Panc1 (cell line): ENCODE measurements around the gene VPS16. TPM values are rescaled to one million over a fixed set of nuclear protein-coding genes. Genes with fewer than 3 reads are reported as not detected.

Experiments
- ATAC-seq: fragments of 200-7000 bp; cut with Tn5 transposase; 2 replicates; pipeline ENCODE4 v1.9.1; 2020; ENCODE audit warnings: mild to moderate bottlenecking, moderate library complexity
- BruUV-seq: library from RNA; stranded (reverse); fragments of 400-500 nt; replicated peaks from 2 replicates; lab custom pipeline; 2021; lab: Mats Ljungman, UMichigan
- CTCF ChIA-PET: fragments of 300-600 bp; sonication (Branson Sonifier 250); formaldehyde crosslinking; loops from one replicate; lab custom pipeline; 2022; ENCODE audit warnings: antibody characterized with exemption; lab: Charles Lee
- POLR2A ChIA-PET: fragments of 300-600 bp; sonication (Branson Sonifier 250); formaldehyde crosslinking; loops from one replicate; lab custom pipeline; 2022; ENCODE audit warnings: antibody characterized with exemption; lab: Charles Lee
- DNase-seq: peaks from one replicate; pipeline ENCODE4 v3.0.0-alpha.2; 2010; ENCODE audit warnings: low read depth, low spot score
- H3K27ac ChIP-seq: 2 replicates; pipeline ENCODE4 v1.5.1; 2011; ENCODE audit warnings: mild to moderate bottlenecking, low read length, inconsistent platforms
- H3K27me3 ChIP-seq: fragments of 200-500 bp; sonication (Bioruptor generic); 2 replicates; pipeline ENCODE4 v1.6.0; 2014; ENCODE audit warnings: low read length, inconsistent platforms; ENCODE audit not compliant: control insufficient read depth, insufficient read depth
- H3K36me3 ChIP-seq: fragments of 200-500 bp; sonication (Bioruptor generic); 2 replicates; pipeline ENCODE4 v1.5.1; 2014; ENCODE audit warnings: inconsistent platforms, mild to moderate bottlenecking, low read length, moderate library complexity; ENCODE audit not compliant: control insufficient read depth, insufficient read depth
- H3K4me1 ChIP-seq: 2 replicates; pipeline ENCODE4 v1.5.1; 2011; ENCODE audit warnings: inconsistent platforms, mild to moderate bottlenecking, low read length, moderate library complexity; ENCODE audit not compliant: control insufficient read depth, insufficient read depth
- H3K4me3 ChIP-seq, 2 experiments: 2 replicates each; pipeline ENCODE4 v1.5.1; 2011 to 2012; ENCODE audit warnings: low read depth in 2 of 2, low read length in 2 of 2, mild to moderate bottlenecking in 2 of 2, inconsistent platforms in 1 of 2, moderate library complexity in 1 of 2
- H3K9me3 ChIP-seq: fragments of 200-500 bp; sonication (Bioruptor generic); 2 replicates; pipeline ENCODE4 v1.5.1; 2014; ENCODE audit warnings: low read depth, mild to moderate bottlenecking, inconsistent platforms, low read length, moderate library complexity; ENCODE audit not compliant: control insufficient read depth, insufficient read depth
- CTCF ChIP-seq: fragments of 450-650 bp; IDR thresholded peaks from 2 replicates; pipeline ENCODE4 v1.5.1; 2017; ENCODE audit warnings: mild to moderate bottlenecking
- POLR2AphosphoS5 ChIP-seq: IDR thresholded peaks from 2 replicates; pipeline ENCODE4 v1.6.1; 2012; ENCODE audit warnings: mild to moderate bottlenecking, low read depth, low read length, moderate library complexity
- REST ChIP-seq, 2 experiments: IDR thresholded peaks; 2 replicates each; pipeline ENCODE4 v1.6.1; 2011 to 2012; ENCODE audit warnings: low read depth in 2 of 2, control low read depth in 1 of 2, low read length in 1 of 2, mild to moderate bottlenecking in 1 of 2, moderate library complexity in 1 of 2; ENCODE audit not compliant: insufficient read depth in 1 of 2
- SIN3A ChIP-seq: IDR thresholded peaks from 2 replicates; pipeline ENCODE4 v1.6.1; 2012; ENCODE audit warnings: low read depth, mild to moderate bottlenecking, low read length, moderate library complexity, borderline replicate concordance; ENCODE audit not compliant: insufficient read depth
- TCF7L2 ChIP-seq: IDR thresholded peaks from 2 replicates; pipeline ENCODE4 v1.6.1; 2011; ENCODE audit warnings: mild to moderate bottlenecking, low read depth, low read length, inconsistent platforms
- in situ Hi-C: cut with HindIII; loops from 2 replicates; pipeline ENCODE4 v1.10.0; 2016; ENCODE audit warnings: low sequenced_read_pairs, low pct_unique_long_range_greater_than_20kb
- intact Hi-C: fragments of 100-400 bp; cut with micrococcal nuclease; formaldehyde crosslinking; loops from one replicate; pipeline ENCODE4 v1.10.0; 2022; ENCODE audit not compliant: unreplicated experiment
- total RNA-seq: library from RNA; stranded (reverse); gene quantifications from one replicate; pipeline ENCODE4 v1.2.1, GENCODE V29; 2021; ENCODE audit not compliant: unreplicated experiment

Gene VPS16
- total RNA-seq, 1 experiment from 2014 or later = 35.3 TPM

- in situ Hi-C loops = no loop called here
- intact Hi-C loops = no loop called here
These were observed 50.2 kb downstream of the VPS16 start for GRCh38 chr20:2890742-2891141.

GRCh38 chr20:2891343-2891742 is 50.8 kb downstream of the VPS16 start:
- Histone ChIP-seq H3K36me3 (no peaks in the 10 kb centered on the region), H3K4me1 (no peaks in the 10 kb centered on the region), H3K4me3 (no peak overlapping the region), H3K27ac (no peak overlapping the region), H3K9me3 (peaks cover 3% of the 10 kb centered on the region; the same call in 1 of the 2 replicates), H3K27me3 (no peaks in the 10 kb centered on the region)
- intact Hi-C loops (no loop called here), in situ Hi-C loops (no loop called here)
- ChIA-PET POLR2A (no interaction called here), CTCF (no interaction called here)
- TF ChIP-seq TCF7L2 (no peak), CTCF (no peak), REST (IDR thresholded peaks at IDR 0.05; ENCODE audit: insufficient read depth in 1 of 2, low read depth in 2 of 2, low read length in 1 of 2) (no peak), POLR2AphosphoS5 (no peak), SIN3A (no peak)
- BruUV-seq = no TSS peak
- ATAC-seq (no peak), DNase-seq (no peak)

More at GRCh38 chr20:2890742-2891141, 50.2 kb downstream of the VPS16 start:
- H3K9me3 ChIP-seq = peaks cover 3% of the 10 kb centered on the region; the same call in 1 of the 2 replicates
- no TSS peak for BruUV-seq
- H3K4me1 ChIP-seq = no peaks in the 10 kb centered on the region
- ChIA-PET POLR2A (no interaction called here), CTCF (no interaction called here)
- no peaks in the 10 kb centered on the region for H3K36me3 ChIP-seq
- DNase-seq = no peak
- H3K4me3 ChIP-seq = no peak overlapping the region
- TF ChIP-seq POLR2AphosphoS5 = no peak
- no peak for TF ChIP-seq REST (IDR thresholded peaks at IDR 0.05; ENCODE audit: insufficient read depth in 1 of 2, low read depth in 2 of 2, low read length in 1 of 2)
- no peak for TF ChIP-seq TCF7L2
- TF ChIP-seq CTCF = no peak
- no peak for TF ChIP-seq SIN3A
- no peak overlapping the region for H3K27ac ChIP-seq
- H3K27me3 ChIP-seq = no peaks in the 10 kb centered on the region
- no peak for ATAC-seq
